ENCODE data around the gene ARID1B.

Gene ARID1B

GRCh38 chr6:156848533-156848932, 71.4 kb downstream of the ARID1B start (continued):
- TF ChIP-seq, protein P1, sequence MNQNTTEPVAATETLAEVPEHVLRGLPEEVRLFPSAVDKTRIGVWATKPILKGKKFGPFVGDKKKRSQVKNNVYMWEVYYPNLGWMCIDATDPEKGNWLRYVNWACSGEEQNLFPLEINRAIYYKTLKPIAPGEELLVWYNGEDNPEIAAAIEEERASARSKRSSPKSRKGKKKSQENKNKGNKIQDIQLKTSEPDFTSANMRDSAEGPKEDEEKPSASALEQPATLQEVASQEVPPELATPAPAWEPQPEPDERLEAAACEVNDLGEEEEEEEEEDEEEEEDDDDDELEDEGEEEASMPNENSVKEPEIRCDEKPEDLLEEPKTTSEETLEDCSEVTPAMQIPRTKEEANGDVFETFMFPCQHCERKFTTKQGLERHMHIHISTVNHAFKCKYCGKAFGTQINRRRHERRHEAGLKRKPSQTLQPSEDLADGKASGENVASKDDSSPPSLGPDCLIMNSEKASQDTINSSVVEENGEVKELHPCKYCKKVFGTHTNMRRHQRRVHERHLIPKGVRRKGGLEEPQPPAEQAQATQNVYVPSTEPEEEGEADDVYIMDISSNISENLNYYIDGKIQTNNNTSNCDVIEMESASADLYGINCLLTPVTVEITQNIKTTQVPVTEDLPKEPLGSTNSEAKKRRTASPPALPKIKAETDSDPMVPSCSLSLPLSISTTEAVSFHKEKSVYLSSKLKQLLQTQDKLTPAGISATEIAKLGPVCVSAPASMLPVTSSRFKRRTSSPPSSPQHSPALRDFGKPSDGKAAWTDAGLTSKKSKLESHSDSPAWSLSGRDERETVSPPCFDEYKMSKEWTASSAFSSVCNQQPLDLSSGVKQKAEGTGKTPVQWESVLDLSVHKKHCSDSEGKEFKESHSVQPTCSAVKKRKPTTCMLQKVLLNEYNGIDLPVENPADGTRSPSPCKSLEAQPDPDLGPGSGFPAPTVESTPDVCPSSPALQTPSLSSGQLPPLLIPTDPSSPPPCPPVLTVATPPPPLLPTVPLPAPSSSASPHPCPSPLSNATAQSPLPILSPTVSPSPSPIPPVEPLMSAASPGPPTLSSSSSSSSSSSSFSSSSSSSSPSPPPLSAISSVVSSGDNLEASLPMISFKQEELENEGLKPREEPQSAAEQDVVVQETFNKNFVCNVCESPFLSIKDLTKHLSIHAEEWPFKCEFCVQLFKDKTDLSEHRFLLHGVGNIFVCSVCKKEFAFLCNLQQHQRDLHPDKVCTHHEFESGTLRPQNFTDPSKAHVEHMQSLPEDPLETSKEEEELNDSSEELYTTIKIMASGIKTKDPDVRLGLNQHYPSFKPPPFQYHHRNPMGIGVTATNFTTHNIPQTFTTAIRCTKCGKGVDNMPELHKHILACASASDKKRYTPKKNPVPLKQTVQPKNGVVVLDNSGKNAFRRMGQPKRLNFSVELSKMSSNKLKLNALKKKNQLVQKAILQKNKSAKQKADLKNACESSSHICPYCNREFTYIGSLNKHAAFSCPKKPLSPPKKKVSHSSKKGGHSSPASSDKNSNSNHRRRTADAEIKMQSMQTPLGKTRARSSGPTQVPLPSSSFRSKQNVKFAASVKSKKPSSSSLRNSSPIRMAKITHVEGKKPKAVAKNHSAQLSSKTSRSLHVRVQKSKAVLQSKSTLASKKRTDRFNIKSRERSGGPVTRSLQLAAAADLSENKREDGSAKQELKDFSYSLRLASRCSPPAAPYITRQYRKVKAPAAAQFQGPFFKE (tag by site-specific recombination; IDR thresholded peaks at IDR 0.05; ENCODE audit: borderline replicate concordance), result no peak
- TF ChIP-seq ZNF692 (tag by site-specific recombination; IDR thresholded peaks at IDR 0.05) (peak; percentile 90), ZNF843 (tag by site-specific recombination; IDR thresholded peaks at IDR 0.05) (0 out of 2 replicates have a peak, but pooled peaks have one; percentile 16), KLF1 (tag by site-specific recombination; IDR thresholded peaks at IDR 0.05) (no peak)

GRCh38 chr6:156849806-156850205, 72.6 kb downstream of the ARID1B start:
- H3K4me3 ChIP-seq (ENCODE audit: low read depth, low read length), result no peak overlapping the region
- H3K27ac ChIP-seq (ENCODE audit: extremely low read depth, low read depth, low read length), result no peak overlapping the region
- TF ChIP-seq ZNF660 (tag by site-specific recombination; IDR thresholded peaks at IDR 0.05), result no peak
- peak; percentile 75 for TF ChIP-seq SCRT2 (tag by site-specific recombination; IDR thresholded peaks at IDR 0.05)
- TF ChIP-seq ZNF664 (tag by site-specific recombination; IDR thresholded peaks at IDR 0.05), result no peak
- TF ChIP-seq, protein P2, sequence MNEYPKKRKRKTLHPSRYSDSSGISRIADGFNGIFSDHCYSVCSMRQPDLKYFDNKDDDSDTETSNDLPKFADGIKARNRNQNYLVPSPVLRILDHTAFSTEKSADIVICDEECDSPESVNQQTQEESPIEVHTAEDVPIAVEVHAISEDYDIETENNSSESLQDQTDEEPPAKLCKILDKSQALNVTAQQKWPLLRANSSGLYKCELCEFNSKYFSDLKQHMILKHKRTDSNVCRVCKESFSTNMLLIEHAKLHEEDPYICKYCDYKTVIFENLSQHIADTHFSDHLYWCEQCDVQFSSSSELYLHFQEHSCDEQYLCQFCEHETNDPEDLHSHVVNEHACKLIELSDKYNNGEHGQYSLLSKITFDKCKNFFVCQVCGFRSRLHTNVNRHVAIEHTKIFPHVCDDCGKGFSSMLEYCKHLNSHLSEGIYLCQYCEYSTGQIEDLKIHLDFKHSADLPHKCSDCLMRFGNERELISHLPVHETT (tag by site-specific recombination; IDR thresholded peaks at IDR 0.05), result no peak
- no peak for TF ChIP-seq ZNF324 (tag by site-specific recombination; IDR thresholded peaks at IDR 0.05)
- TF ChIP-seq KLF16 (tag by site-specific recombination; IDR thresholded peaks at IDR 0.05), result no peak
- peak; percentile 76 for TF ChIP-seq ZBTB20 (tag by site-specific recombination; IDR thresholded peaks at IDR 0.05)
- no peak for TF ChIP-seq ZNF48 (tag by site-specific recombination; IDR thresholded peaks at IDR 0.05)
- POLR2A ChIA-PET, result no interaction called here
- CTCF ChIA-PET, result interaction anchor here (0.6 kb wide), 1 partner anchor 49 kb away, joined by 3 read pairs; no protein-coding TSS in a partner anchor
- H3K9me3 ChIP-seq (ENCODE audit: control insufficient read depth, insufficient read depth, low read depth, low read length), result no peaks in the 10 kb centered on the region
- H3K4me1 ChIP-seq (ENCODE audit: control insufficient read depth, insufficient read depth, low read length), result peaks cover 58% of the 10 kb centered on the region
- no peaks in the 10 kb centered on the region for H3K36me3 ChIP-seq (ENCODE audit: control insufficient read depth in 2 of 2, insufficient read depth in 1 of 2, low read length in 2 of 2)

DNA sequence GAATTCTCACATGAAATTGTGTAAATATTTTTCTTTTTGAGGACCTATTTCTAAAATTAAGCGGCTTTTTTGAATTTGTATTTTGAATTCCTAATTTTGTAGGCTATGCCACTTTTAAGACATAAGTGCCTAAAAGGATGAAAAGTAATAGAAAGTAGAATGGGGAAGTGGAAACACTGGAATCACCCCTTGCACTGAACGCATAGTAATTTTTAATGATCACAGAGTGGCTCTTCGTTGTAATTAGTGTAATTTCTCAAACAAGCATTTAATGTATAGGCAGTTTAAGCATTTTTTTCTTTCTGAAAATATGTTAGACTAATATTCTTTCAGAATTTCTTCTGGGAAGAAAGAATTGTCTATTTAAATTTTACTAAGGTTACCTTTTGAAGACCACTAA, 73.2 kb downstream of the ARID1B start:
- ChIA-PET POLR2A (no interaction called here), CTCF (no interaction called here)
- Histone ChIP-seq H3K27ac (ENCODE audit: extremely low read depth, low read depth, low read length) (no peak overlapping the region), H3K4me3 (ENCODE audit: low read depth, low read length) (no peak overlapping the region), H3K36me3 (ENCODE audit: control insufficient read depth in 2 of 2, insufficient read depth in 1 of 2, low read length in 2 of 2) (no peaks in the 10 kb centered on the region), H3K9me3 (ENCODE audit: control insufficient read depth, insufficient read depth, low read depth, low read length) (no peaks in the 10 kb centered on the region), H3K4me1 (ENCODE audit: control insufficient read depth, insufficient read depth, low read length) (peaks cover 53% of the 10 kb centered on the region)
- no peak for TF ChIP-seq ATF2 (tag by site-specific recombination; IDR thresholded peaks at IDR 0.05; ENCODE audit: low read depth)
- TF ChIP-seq ZNF248 (tag by site-specific recombination; IDR thresholded peaks at IDR 0.05), result no peak
- TF ChIP-seq ZNF350 (tag by site-specific recombination; IDR thresholded peaks at IDR 0.05), result no peak
- TF ChIP-seq ZFP41 (tag by site-specific recombination; IDR thresholded peaks at IDR 0.05; ENCODE audit: borderline replicate concordance), result no peak
- TF ChIP-seq MEIS1 (CRISPR knock-in tag; IDR thresholded peaks at IDR 0.05; ENCODE audit: borderline replicate concordance), result no peak

Measured in HEK293 (cell line).